Ishikawa (cell line): ENCODE measurements around the gene TMEM244.

Source experiments
- CEBPB ChIP-seq: IDR thresholded peaks from 2 replicates; pipeline ENCODE4 v1.6.1; 2012
- CREB1 ChIP-seq: IDR thresholded peaks from 2 replicates; pipeline ENCODE4 v1.6.1; 2012; ENCODE audit warnings: low read depth
- EGR1 ChIP-seq: IDR thresholded peaks from 2 replicates; pipeline ENCODE4 v1.6.1; 2012
- EP300 ChIP-seq: IDR thresholded peaks from 2 replicates; pipeline ENCODE4 v1.6.1; 2012; ENCODE audit warnings: borderline replicate concordance
- FOXM1 ChIP-seq: IDR thresholded peaks from 2 replicates; pipeline ENCODE4 v1.6.1; 2012; ENCODE audit warnings: low read depth, borderline replicate concordance
- MAX ChIP-seq: IDR thresholded peaks from 2 replicates; pipeline ENCODE4 v1.6.1; 2012
- NFIC ChIP-seq: IDR thresholded peaks from 2 replicates; pipeline ENCODE4 v1.6.1; 2012
- RAD21 ChIP-seq: IDR thresholded peaks from 2 replicates; pipeline ENCODE4 v1.6.1; 2012; ENCODE audit warnings: low read depth
- REST ChIP-seq: IDR thresholded peaks from 2 replicates; pipeline ENCODE4 v1.6.1; 2012; ENCODE audit warnings: low read depth, mild to moderate bottlenecking
- TAF1 ChIP-seq: IDR thresholded peaks from 2 replicates; pipeline ENCODE4 v1.6.1; 2012; ENCODE audit warnings: low read depth, mild to moderate bottlenecking
- TCF12 ChIP-seq: IDR thresholded peaks from 2 replicates; pipeline ENCODE4 v1.6.1; 2012; ENCODE audit warnings: low read depth
- TEAD4 ChIP-seq: IDR thresholded peaks from 2 replicates; pipeline ENCODE4 v1.6.1; 2012
- USF1 ChIP-seq: IDR thresholded peaks from 2 replicates; pipeline ENCODE4 v1.6.1; 2012
- YY1 ChIP-seq: IDR thresholded peaks from 2 replicates; pipeline ENCODE4 v1.6.1; 2012; ENCODE audit warnings: low read depth
- ZBTB7A ChIP-seq: IDR thresholded peaks from 2 replicates; pipeline ENCODE4 v1.6.1; 2012; ENCODE audit warnings: low read depth

TMEM244 gene

GRCh38 chr6:129789974-129790373 is 71.1 kb downstream of the TMEM244 start:
- no peak for TF ChIP-seq MAX
- TF ChIP-seq CEBPB: no peak
- TF ChIP-seq ZBTB7A: no peak
- TF ChIP-seq USF1: no peak

GRCh38 chr6:129787816-129788215 is 73.3 kb downstream of the TMEM244 start:
- TF ChIP-seq CREB1 (no peak), ZBTB7A (no peak), EGR1 (no peak), EP300 (no peak), CEBPB (no peak), MAX (no peak), FOXM1 (no peak), RAD21 (no peak), USF1 (no peak), NFIC (no peak), REST (no peak)

GRCh38 chr6:129786548-129786947 is 74.6 kb downstream of the TMEM244 start:
- TF ChIP-seq RAD21 (no peak), REST (no peak), NFIC (no peak), USF1 (no peak), EGR1 (no peak), ZBTB7A (no peak), YY1 (no peak), TEAD4 (no peak), FOXM1 (no peak), EP300 (no peak), TAF1 (no peak), CEBPB (no peak), CREB1 (no peak)

GRCh38 chr6:129785756-129786135 is 75.4 kb downstream of the TMEM244 start:
- no peak for TF ChIP-seq TCF12
- TF ChIP-seq USF1: no peak
- no peak for TF ChIP-seq NFIC
- TF ChIP-seq MAX: no peak
- no peak for TF ChIP-seq REST
- no peak for TF ChIP-seq EP300
- no peak for TF ChIP-seq CEBPB
- TF ChIP-seq RAD21: no peak
- TF ChIP-seq TEAD4: no peak
- no peak for TF ChIP-seq YY1
- TF ChIP-seq CREB1: no peak
- no peak for TF ChIP-seq TAF1
- TF ChIP-seq ZBTB7A: no peak
- no peak for TF ChIP-seq FOXM1
- TF ChIP-seq EGR1: no peak
